GM21360 (cell line): Measurements from ENCODE around the gene DERL3.

ENCODE experiments used
- ATAC-seq: cut with Tn5 transposase; IDR thresholded peaks from one replicate; pipeline ENCODE4 v1.9.1; 2021; ENCODE audit warnings: mild to moderate bottlenecking, moderate library complexity; ENCODE audit not compliant: unreplicated experiment

Gene DERL3

GRCh38 chr22:23847991-23848864 lies 9.4 kb upstream of the DERL3 start:
- no peak for ATAC-seq

- ATAC-seq = no peak
These were observed 8.6 kb upstream of the DERL3 start for GRCh38 chr22:23847310-23847920.

- ATAC-seq = no peak
These were observed 7.3 kb upstream of the DERL3 start for GRCh38 chr22:23846081-23846469.

- ATAC-seq = no peak
These were observed 6.7 kb upstream of the DERL3 start for GRCh38 chr22:23845265-23846080.

- no peak for ATAC-seq
These were observed 6.0 kb upstream of the DERL3 start for GRCh38 chr22:23844739-23845202.

- no peak for ATAC-seq
These were observed 3.8 kb upstream of the DERL3 start for GRCh38 chr22:23842599-23842998.

- no peak for ATAC-seq
These were observed 3.1 kb upstream of the DERL3 start for GRCh38 chr22:23841736-23842445.

- no peak for ATAC-seq
These were observed 2.5 kb upstream of the DERL3 start for GRCh38 chr22:23841292-23841691.

GRCh38 chr22:23840026-23840425 lies 1.2 kb upstream of the DERL3 start:
- ATAC-seq = no peak

- ATAC-seq = peak; percentile 7
These were observed 710 bp downstream of the DERL3 start for GRCh38 chr22:23837911-23838680.

- ATAC-seq = no peak
These were observed 1.3 kb downstream of the DERL3 start for GRCh38 chr22:23837496-23837859.

GRCh38 chr22:23836692-23837495 lies 1.9 kb downstream of the DERL3 start:
- no peak for ATAC-seq

GRCh38 chr22:23836281-23836680 lies 2.5 kb downstream of the DERL3 start:
- ATAC-seq = no peak

- no peak for ATAC-seq
These were observed 3.2 kb downstream of the DERL3 start for GRCh38 chr22:23835484-23836144.

GRCh38 chr22:23834793-23835483 lies 3.9 kb downstream of the DERL3 start:
- ATAC-seq = no peak

- no peak for ATAC-seq
These were observed 4.4 kb downstream of the DERL3 start for GRCh38 chr22:23834406-23834792.

- ATAC-seq = no peak
These were observed 4.9 kb downstream of the DERL3 start for GRCh38 chr22:23833911-23834317.
